ENCODE results near the gene HTRA2.

HTRA2 gene

DNA sequence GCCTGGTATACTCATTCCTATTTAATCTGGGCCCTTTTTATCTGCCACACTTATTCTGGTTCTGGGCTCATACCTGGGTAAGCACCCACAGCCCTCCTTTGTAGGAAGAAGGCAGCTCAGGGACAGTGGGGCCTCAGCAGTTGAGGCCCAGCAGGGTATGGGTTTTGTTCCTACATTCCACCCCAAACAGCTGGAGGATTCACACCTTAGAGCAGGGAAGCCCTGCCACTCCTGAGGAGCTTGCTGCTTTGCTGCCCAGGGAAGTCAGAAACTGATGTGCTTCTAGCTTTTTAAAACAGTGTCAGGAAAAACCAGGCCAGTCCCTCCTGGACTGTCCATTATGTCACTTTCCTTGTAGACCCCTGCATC, 29.2 kb upstream of the HTRA2 start:
- no peak for DNase-seq (ENCODE audit: low read depth in 3 of 3)

GRCh38 chr2:74501335-74502071, 28.2 kb upstream of the HTRA2 start:
- no peak for DNase-seq (ENCODE audit: low read depth in 3 of 3)

GRCh38 chr2:74502147-74502719, 27.5 kb upstream of the HTRA2 start:
- no peak for DNase-seq (ENCODE audit: low read depth in 3 of 3)

- peak in 1 of 3 experiments; percentile 30 for DNase-seq (ENCODE audit: low read depth in 3 of 3)
Measured at GRCh38 chr2:74502720-74503505, 26.8 kb upstream of the HTRA2 start.

DNA sequence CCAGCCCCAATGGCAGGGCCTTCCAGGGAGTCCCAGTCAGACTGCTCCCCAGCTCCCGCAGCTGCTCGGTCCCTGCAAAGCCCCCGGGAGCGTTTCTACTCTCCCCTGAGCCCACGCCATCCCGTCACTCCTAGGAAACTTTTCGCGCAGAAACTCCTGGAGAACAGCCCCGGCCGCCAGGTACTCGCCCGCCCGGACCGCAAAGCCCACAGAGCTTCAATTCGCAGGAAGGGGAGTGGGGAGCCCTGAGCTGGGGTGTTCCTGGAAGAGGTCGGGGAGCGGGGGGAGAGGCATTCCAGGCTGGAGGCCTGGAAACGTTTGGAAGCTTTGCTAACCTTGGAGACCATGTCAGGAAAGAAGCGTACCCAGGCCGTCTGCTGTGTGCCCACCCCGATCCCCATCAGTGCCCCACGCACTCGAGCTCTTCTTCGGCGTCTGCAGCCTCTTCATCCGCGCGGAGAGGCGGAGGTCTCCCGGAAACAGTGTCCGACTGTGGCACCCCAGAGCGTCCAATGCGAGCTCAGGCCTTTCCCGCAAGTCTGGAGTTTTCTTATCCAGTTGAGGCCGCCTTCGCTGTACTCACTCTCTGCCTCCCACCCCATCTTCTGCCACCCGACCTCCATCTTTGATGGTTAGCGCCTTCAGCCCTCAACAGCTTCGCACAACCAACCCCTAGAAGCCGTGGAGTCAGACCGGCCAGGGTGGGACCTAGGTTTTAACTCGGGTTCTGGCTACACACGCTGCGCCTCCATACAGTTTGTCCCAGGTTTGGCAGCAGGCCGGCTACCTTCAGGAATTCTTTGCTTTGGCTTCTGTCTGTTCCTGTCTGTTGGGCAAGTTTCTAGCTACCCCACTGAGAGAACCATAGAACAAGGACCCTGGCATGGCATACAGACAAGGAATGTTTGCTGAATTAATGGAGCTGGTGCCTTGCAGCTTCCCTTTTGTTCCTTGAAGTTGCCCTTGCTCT, 25.9 kb upstream of the HTRA2 start:
- no peak for DNase-seq (ENCODE audit: low read depth in 3 of 3)

- DNase-seq (ENCODE audit: low read depth in 3 of 3) = no peak
Measured at GRCh38 chr2:74504591-74504990, 25.1 kb upstream of the HTRA2 start.

DNA sequence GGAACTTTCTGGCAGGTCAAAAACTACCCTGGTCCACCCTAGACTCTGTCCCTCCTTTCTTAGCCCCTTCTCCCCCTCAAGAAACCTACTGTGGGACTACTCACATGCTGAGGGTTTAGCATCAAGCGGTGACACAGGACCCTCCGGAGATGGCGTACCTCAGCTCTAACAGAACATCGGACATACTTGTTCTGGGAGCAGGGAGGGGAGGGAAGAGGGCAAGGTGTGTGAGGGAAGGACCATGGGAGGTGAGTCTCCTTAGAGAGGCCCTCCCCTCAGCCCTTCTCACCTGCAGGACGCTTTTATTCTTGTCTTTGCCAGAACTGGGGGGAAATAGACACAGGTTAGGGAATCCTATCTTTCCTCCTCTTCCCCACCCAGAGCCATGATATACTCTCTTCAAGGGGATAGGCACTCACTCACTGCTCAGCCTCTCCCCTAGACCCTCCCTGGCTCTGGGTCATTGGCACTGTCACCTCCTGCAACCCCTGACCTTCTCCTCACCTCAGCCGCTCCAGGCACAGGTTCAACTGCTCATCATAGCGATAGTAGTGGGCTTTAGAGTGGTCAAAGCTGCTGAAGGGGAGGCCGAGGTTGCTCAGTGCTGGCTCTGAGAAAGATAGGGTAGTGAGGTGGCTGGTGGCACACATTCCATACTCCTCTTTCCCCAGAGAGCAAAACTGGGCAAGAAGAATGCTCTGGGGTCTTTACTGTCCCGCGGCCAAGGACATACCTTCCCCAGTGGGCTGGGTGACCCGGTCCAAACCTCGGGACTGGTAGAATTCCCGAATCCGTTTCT, 24.1 kb upstream of the HTRA2 start:
- no peak for DNase-seq (ENCODE audit: low read depth in 3 of 3)

DNA sequence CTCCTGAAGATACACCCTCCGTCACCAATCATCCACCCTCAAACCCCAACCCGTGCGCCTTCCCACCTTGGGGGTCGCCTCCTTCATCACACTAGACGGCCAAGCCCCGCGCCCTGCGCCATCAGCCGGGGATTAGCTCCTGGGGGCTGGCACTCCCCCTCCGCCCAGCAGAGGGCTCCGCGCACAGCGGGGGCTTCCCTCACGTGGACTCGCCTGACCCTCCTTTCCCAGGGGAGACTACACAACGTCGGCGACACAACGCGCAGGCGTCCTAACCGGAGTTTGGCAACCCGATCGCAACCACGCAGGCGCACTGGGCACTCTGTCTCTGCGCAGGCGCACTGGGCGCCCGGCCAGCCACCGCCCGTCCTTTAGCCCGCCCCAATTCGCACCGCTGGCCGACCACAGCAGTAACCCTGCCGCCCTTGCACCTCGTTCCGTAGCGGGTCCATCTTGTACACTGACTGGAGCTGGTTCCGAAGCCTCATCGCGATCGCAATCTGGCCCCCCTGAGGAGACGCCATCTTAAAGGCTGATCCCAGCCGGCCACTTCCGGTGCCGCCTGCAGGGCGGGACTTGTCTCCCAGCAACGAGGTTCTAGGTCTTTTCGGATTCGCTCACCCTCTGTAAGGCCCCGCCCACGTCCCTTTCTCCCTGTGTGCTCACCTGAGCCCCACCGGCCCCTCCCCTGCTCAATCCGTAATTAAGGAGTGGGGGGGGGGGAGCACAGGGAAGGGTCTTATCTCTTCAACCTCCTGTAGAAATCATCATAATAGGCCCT, 22.4 kb upstream of the HTRA2 start, which contains the start of gene PCGF1:
PCGF1 (minus strand) TSS at position 551 of the 781 bp plus-strand sequence; CDS start at position 524, 27 bp downstream.
- DNase-seq (ENCODE audit: low read depth in 3 of 3) = peak; percentile 98

DNA sequence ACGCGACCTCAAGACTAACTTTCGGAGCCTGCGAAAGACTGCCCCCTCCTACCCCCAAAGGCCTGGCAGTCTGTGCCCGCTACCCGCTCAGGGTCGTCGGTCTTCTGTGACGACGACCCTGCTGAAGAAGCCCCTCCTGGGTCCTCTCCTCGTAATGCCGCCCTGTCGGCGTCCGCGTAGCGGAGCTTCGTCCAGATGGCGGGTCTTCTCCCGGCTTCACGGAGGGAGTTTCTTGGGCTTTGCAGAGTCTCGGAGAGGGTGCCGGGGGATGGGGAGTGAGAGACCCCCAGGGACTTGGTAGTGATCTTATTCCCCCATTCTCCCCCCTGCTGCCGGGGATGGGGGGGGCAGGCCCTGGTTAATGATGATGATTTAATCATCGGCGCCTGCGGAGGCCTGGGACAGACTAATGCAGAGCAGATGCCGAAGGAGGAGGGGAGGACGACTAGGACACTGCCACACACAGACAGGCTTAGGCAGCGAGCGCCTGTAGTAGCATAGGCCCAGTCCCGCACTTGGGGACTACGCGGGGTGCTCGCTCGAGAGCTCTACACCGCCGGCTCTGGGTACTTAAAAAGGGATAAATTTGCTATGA, 21.7 kb upstream of the HTRA2 start:
- no peak for DNase-seq (ENCODE audit: low read depth in 3 of 3)

- no peak for DNase-seq (ENCODE audit: low read depth in 3 of 3)
Measured at GRCh38 chr2:74510272-74510671, 19.5 kb upstream of the HTRA2 start.

- no peak for DNase-seq (ENCODE audit: low read depth in 3 of 3)
Measured at GRCh38 chr2:74511104-74511989, 18.4 kb upstream of the HTRA2 start.

DNA sequence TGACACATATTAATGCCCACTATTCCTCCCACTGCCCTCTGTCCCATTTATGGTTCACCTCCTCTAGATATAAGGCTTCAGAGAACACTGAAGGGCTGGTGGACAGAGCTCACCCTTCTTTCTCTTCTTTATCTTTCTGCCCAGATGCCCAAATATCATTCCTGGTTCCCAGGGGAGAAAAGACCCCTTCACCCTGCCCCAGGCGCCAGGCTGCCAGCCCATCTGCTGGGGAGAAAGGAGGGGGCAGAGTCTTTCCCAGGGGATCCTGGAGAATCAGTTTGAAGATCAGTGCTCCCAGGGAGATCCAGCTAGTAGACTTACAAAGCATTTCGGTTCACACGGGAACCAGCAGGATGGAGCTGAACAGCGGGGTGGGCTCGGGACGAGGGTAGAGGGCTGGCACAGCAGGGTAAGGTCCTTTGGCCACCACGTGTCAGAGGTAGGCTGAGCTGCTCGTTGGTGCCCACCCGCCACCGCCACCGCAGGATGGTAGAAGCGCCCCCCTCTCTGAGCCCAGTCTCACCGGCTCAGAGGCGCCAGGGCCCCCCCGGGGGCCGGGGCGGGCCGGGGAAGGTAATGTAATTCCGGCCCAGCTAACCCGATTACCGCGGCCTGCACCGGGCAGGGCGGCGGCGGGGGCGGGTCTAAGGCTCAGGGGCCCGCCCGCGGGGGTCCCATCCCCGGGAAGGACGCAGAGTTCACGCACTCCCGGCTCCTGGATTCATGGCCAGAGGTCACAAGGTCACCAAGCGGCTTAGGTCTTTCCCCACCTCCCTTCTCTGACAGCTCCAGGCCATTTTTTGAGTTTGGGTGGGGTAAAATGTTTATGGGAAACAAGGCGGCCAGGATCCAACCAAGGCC, 16.8 kb upstream of the HTRA2 start:
- DNase-seq (ENCODE audit: low read depth in 3 of 3) = no peak

DNA sequence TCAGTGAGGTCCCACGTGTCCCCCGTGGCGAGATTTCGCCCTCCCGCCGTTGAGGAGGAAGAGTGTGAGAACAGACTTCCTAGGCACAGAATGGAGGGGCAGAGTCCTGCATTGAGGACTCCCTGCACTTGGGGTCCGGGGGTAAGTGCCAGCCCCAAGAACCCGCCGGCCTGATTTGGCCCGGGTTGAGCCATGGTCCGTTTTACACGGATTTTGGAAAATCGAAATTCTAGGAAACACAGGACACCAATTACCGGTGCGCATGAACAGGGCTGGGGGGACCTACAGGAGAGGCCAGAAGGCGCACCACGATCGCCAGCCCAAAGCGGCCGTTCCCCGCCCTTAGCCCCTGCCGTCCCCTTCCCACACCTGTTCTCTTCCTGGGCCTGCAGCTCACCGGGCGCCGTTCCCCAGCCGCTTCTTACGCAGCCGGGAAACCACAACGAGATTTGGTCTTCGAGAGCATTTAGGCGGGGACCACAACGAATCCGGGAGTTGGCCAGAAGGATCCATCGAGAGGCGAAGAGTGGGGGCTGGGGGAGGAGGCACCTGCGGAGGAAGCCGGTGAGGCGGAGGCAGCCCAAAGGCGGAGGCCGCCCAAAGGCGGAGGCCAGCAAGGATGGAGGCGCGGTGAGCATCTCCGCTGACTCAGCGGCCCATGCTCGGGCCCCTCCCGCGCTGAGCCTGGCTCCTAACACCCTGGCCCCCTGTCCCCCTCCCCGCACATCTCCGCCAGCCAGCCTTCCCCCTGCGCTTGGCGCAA, 15.9 kb upstream of the HTRA2 start:
- DNase-seq (ENCODE audit: low read depth in 3 of 3) = no peak

DNA sequence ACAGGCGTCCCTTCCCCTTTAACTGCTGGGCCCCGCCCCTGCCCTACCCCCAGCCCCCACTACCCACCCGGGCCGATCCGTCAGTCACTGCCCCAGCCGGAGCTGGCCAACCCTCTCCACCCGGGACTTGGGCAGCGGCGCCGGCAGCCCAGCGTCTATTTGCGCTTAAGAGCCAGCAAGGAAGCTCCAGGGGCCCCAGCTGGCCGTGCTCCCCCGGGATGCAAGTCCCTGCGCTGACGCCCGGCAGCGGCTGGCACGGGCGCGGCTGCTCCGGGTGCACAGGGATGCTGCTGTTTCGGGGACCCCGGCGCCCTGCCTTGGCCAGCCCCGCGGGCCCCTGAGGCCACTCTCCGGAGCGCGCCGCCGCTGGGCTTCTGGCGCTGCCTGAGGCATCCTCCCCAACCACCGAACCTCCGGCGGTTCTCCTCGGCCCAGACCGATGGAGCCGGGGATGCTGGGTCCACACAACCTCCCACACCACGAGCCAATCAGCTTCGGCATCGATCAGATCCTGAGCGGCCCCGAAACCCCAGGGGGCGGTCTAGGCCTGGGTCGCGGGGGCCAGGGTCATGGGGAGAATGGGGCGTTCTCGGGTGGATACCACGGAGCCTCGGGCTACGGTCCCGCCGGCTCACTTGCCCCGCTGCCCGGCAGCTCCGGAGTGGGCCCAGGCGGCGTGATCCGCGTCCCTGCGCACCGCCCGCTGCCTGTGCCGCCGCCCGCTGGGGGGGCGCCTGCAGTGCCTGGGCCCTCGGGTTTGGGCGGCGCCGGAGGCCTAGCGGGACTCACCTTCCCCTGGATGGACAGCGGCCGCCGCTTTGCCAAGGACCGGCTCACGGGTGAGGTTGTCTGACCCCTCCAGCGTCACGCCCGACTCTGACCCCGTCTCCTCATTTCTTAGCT, 15.1 kb upstream of the HTRA2 start, which contains the start of gene TLX2:
TLX2 (plus strand) TSS at position 83 of the 903 bp plus-strand sequence; CDS start at position 440, 357 bp downstream.
- no peak for DNase-seq (ENCODE audit: low read depth in 3 of 3)

DNA sequence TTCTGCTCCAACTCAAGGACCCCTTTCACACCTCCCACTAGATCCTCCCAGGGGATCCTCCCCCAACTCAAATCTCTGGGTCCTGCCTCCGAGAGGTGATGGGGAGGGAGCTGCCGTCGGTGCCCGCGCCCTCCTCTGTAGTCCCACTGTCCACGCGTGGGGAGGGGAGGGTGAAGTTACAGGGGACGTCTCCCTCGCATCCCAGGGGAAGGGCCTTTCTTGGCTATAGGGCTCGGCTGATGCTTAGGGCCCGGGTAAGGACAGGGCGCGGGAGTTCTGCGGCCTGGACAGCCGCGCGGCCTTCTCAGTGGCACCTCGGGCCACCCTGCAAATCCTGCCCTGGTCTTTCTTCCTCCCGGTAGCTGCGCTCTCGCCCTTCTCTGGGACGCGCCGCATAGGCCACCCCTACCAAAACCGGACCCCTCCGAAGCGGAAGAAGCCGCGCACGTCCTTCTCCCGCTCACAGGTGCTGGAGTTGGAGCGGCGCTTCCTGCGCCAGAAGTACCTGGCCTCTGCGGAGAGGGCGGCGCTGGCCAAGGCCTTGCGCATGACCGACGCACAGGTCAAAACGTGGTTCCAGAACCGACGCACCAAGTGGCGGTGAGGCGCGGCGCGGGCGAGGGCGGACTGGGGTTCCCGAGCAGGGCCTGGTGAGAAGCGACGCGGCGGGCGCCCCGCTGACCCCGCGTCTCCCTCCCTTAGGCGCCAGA, 14.3 kb upstream of the HTRA2 start:
- DNase-seq (ENCODE audit: low read depth in 3 of 3) = no peak
